Activated CD8-positive, alpha-beta T cell treated with anti-CD3 and anti-CD28 coated beads for 36 hours (primary cell): ENCODE data around the gene UBE2U. TPM values are rescaled to one million over a fixed set of nuclear protein-coding genes. Genes with fewer than 3 reads are reported as not detected.

Experiments used
- ATAC-seq: fragments of 200-7000 bp; cut with Tn5 transposase; one replicate; pipeline ENCODE4 v1.10.0; 2021; ENCODE audit warnings: mild to moderate bottlenecking, moderate library complexity
- CTCF ChIA-PET: fragments of 350-600 bp; sonication (Branson Sonifier 250); formaldehyde crosslinking; loops from one replicate; lab custom pipeline; 2021; ENCODE audit warnings: antibody characterized with exemption; lab: Charles Lee
- POLR2A ChIA-PET: fragments of 350-600 bp; sonication (Branson Sonifier 250); formaldehyde crosslinking; loops from one replicate; lab custom pipeline; 2021; ENCODE audit warnings: antibody characterized with exemption; lab: Charles Lee
- DNase-seq: peaks from one replicate; pipeline ENCODE4 v3.0.0-alpha.2; 2020
- H3K27ac Mint-ChIP-seq: one replicate; pipeline ENCODE4 v1.8.0; 2021; ENCODE audit warnings: mild to moderate bottlenecking, mixed read lengths
- H3K27me3 Mint-ChIP-seq: one replicate; pipeline ENCODE4 v1.8.0; 2021; ENCODE audit warnings: mixed read lengths
- H3K36me3 Mint-ChIP-seq: one replicate; pipeline ENCODE4 v1.8.0; 2021; ENCODE audit warnings: low read depth, mixed read lengths
- H3K4me1 Mint-ChIP-seq: one replicate; pipeline ENCODE4 v1.8.0; 2021; ENCODE audit warnings: low read depth, mixed read lengths
- H3K4me3 Mint-ChIP-seq: one replicate; pipeline ENCODE4 v1.8.0; 2021; ENCODE audit warnings: mild to moderate bottlenecking, moderate library complexity, mixed read lengths
- H3K9me3 Mint-ChIP-seq: one replicate; pipeline ENCODE4 v1.8.0; 2021; ENCODE audit warnings: mixed read lengths
- CTCF ChIP-seq: fragments of 200-600 bp; IDR thresholded peaks from one replicate; pipeline ENCODE4 v1.8.0; 2022; ENCODE audit warnings: antibody characterized with exemption, mild to moderate bottlenecking
- intact Hi-C: fragments of 100-400 bp; cut with micrococcal nuclease; formaldehyde crosslinking; loops from one replicate; pipeline ENCODE4 v1.10.0; 2022
- total RNA-seq, 2 experiments: library from RNA; stranded (reverse); gene quantifications; one replicate each; pipeline ENCODE4 v1.2.3, GENCODE V29; 2021

Gene UBE2U
- total RNA-seq, 2 experiments from 2014 or later = not detected

GRCh38 chr1:64228167-64228957, 24.9 kb downstream of the UBE2U start:
- intact Hi-C loops = no loop called here
- Mint-ChIP-seq H3K27me3 (peaks cover 13% of the 10 kb centered on the region), H3K9me3 (no peaks in the 10 kb centered on the region), H3K4me1 (peaks cover 8% of the 10 kb centered on the region), H3K4me3 (no peak overlapping the region), H3K27ac (no peak overlapping the region), H3K36me3 (no peaks in the 10 kb centered on the region)
- ATAC-seq = no peak
- CTCF ChIA-PET = interaction anchor here (1.0 to 1.4 kb wide), 3 partner anchors 11 to 18 kb away, joined by 3 to 6 read pairs (median 4); no protein-coding TSS in a partner anchor
- TF ChIP-seq CTCF = no peak
- POLR2A ChIA-PET = no interaction called here
- no peak for DNase-seq

GRCh38 chr1:64229307-64229706, 25.9 kb downstream of the UBE2U start:
- no peaks in the 10 kb centered on the region for H3K36me3 Mint-ChIP-seq
- no peak overlapping the region for H3K4me3 Mint-ChIP-seq
- H3K4me1 Mint-ChIP-seq = peaks cover 2% of the 10 kb centered on the region
- intact Hi-C loops = no loop called here
- no peak for TF ChIP-seq CTCF
- ChIA-PET POLR2A (no interaction called here), CTCF (interaction anchor here (1.0 to 1.4 kb wide), 3 partner anchors 12 to 17 kb away, joined by 3 to 6 read pairs (median 4); no protein-coding TSS in a partner anchor)
- no peaks in the 10 kb centered on the region for H3K9me3 Mint-ChIP-seq
- peaks cover 20% of the 10 kb centered on the region for H3K27me3 Mint-ChIP-seq
- no peak for DNase-seq
- no peak for ATAC-seq
- H3K27ac Mint-ChIP-seq = no peak overlapping the region

- POLR2A ChIA-PET = no interaction called here
- Mint-ChIP-seq H3K9me3 (no peaks in the 10 kb centered on the region), H3K27me3 (peaks cover 19% of the 10 kb centered on the region), H3K36me3 (no peaks in the 10 kb centered on the region), H3K4me3 (no peak overlapping the region), H3K27ac (no peak overlapping the region), H3K4me1 (no peaks in the 10 kb centered on the region)
- ATAC-seq = no peak
- no peak for DNase-seq
- CTCF ChIA-PET = interaction anchor here (1.5 kb wide), 1 partner anchor 11 kb away, joined by 3 read pairs; no protein-coding TSS in a partner anchor
- no peak for TF ChIP-seq CTCF
- intact Hi-C loops = no loop called here
These were observed 27.7 kb downstream of the UBE2U start for GRCh38 chr1:64231153-64231552.

GRCh38 chr1:64231654-64232053, 28.2 kb downstream of the UBE2U start:
- CTCF ChIA-PET = interaction anchor here (1.5 kb wide), 1 partner anchor 11 kb away, joined by 3 read pairs; no protein-coding TSS in a partner anchor
- intact Hi-C loops = no loop called here
- ATAC-seq (no peak), DNase-seq (no peak)
- Mint-ChIP-seq H3K36me3 (no peaks in the 10 kb centered on the region), H3K4me1 (no peaks in the 10 kb centered on the region), H3K27ac (no peak overlapping the region), H3K9me3 (no peaks in the 10 kb centered on the region), H3K4me3 (no peak overlapping the region), H3K27me3 (peaks cover 19% of the 10 kb centered on the region)
- POLR2A ChIA-PET = no interaction called here
- TF ChIP-seq CTCF = no peak

- Mint-ChIP-seq H3K9me3 (no peaks in the 10 kb centered on the region), H3K4me1 (no peaks in the 10 kb centered on the region), H3K27me3 (peaks cover 17% of the 10 kb centered on the region), H3K27ac (no peak overlapping the region), H3K4me3 (no peak overlapping the region), H3K36me3 (no peaks in the 10 kb centered on the region)
- no peak for TF ChIP-seq CTCF
- ATAC-seq = no peak
- ChIA-PET POLR2A (interaction anchor here (0.6 kb wide), 1 partner anchor 295 kb away, joined by 3 read pairs; no protein-coding TSS in a partner anchor), CTCF (interaction anchor here (1.8 to 2.6 kb wide), 2 partner anchors 10 to 97 kb away, joined by 4 to 8 read pairs; no protein-coding TSS in a partner anchor)
- intact Hi-C loops = no loop called here
- DNase-seq = no peak
These were observed 31.3 kb downstream of the UBE2U start for GRCh38 chr1:64234714-64235113.
